Keratinocyte (primary cell): ENCODE data around the gene ANOS1.
A peak's percentile ranks its signal among the peaks of the same experiment; 100 is the strongest.

Source experiments
- EZH2 ChIP-seq: IDR thresholded peaks from one replicate; pipeline ENCODE4 v1.6.1; 2012; ENCODE audit warnings: inconsistent platforms, mild to moderate bottlenecking, low read length, moderate library complexity
- TF ChIP-seq, protein P1 (sequence below), 3 experiments: IDR thresholded peaks in 1 of 3; conservative IDR thresholded peaks in 1 of 3; optimal IDR thresholded peaks in 1 of 3; 2 replicates in 2 of 3; 3 replicates in 1 of 3; pipeline versions ENCODE3 to v1.5.1; 2011; ENCODE audit warnings: low read length in 3 of 3, mild to moderate bottlenecking in 3 of 3, moderate library complexity in 2 of 3, control low read depth in 1 of 3, inconsistent platforms in 1 of 3; ENCODE audit not compliant: insufficient read depth in 2 of 3; ENCODE audit errors: extremely low read depth in 1 of 3

- TF ChIP-seq, protein P1, sequence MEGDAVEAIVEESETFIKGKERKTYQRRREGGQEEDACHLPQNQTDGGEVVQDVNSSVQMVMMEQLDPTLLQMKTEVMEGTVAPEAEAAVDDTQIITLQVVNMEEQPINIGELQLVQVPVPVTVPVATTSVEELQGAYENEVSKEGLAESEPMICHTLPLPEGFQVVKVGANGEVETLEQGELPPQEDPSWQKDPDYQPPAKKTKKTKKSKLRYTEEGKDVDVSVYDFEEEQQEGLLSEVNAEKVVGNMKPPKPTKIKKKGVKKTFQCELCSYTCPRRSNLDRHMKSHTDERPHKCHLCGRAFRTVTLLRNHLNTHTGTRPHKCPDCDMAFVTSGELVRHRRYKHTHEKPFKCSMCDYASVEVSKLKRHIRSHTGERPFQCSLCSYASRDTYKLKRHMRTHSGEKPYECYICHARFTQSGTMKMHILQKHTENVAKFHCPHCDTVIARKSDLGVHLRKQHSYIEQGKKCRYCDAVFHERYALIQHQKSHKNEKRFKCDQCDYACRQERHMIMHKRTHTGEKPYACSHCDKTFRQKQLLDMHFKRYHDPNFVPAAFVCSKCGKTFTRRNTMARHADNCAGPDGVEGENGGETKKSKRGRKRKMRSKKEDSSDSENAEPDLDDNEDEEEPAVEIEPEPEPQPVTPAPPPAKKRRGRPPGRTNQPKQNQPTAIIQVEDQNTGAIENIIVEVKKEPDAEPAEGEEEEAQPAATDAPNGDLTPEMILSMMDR (optimal IDR thresholded peaks at IDR 0.05 in 1 of 3, IDR thresholded peaks at IDR 0.05 in 1 of 3, conservative IDR thresholded peaks at IDR 0.05 in 1 of 3; ENCODE audit: extremely low read depth in 1 of 3, insufficient read depth in 2 of 3, low read length in 3 of 3) = peak in 1 of 3 experiments; percentile 9
- TF ChIP-seq EZH2 = no peak
Measured at GRCh38 chrX:8672176-8672575, 59.8 kb downstream of the ANOS1 start.
